Measurements from ENCODE around the gene CSF2. TPM values are rescaled to one million over a fixed set of nuclear protein-coding genes. Genes with fewer than 3 reads are reported as not detected.

Gene CSF2
- total RNA-seq, 1 experiment from 2014 or later: 0.80 TPM

DNA sequence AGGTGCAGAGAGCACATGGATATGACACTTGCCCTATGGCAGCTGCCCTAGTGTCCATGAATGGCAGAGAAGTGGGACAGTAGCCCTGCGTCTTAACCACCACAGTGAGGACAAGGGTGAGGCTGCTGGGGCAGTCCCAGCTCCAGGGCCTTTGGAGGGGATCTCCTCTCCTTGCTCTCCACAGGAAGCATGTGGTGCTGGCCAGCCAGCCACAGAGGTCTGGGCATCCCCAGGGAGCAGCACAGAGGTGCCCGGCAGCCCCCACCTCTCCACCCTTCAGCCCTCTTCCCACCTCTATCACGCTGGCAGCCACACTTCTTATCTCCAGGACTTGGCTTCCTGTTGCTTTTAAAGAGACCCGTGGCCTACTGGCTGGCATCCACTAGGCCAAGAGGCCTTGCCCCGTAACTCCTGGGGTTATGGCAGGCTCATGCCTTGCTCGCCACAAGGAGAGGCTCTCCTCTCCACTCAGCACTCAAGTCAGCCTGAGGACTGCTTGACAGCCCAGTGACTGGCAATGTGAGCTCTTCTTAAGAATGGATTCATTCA, 21.9 kb downstream of the CSF2 start:
- BruUV-seq (replicated peaks): no TSS peak
- no peak overlapping the region for H3K4me3 Mint-ChIP-seq (ENCODE audit: low read depth, unreplicated experiment)
- H3K27me3 Mint-ChIP-seq (ENCODE audit: unreplicated experiment): no peaks in the 10 kb centered on the region
- intact Hi-C loops (cut with micrococcal nuclease; ENCODE audit: unreplicated experiment): no loop called here
- TF ChIP-seq, protein P1, sequence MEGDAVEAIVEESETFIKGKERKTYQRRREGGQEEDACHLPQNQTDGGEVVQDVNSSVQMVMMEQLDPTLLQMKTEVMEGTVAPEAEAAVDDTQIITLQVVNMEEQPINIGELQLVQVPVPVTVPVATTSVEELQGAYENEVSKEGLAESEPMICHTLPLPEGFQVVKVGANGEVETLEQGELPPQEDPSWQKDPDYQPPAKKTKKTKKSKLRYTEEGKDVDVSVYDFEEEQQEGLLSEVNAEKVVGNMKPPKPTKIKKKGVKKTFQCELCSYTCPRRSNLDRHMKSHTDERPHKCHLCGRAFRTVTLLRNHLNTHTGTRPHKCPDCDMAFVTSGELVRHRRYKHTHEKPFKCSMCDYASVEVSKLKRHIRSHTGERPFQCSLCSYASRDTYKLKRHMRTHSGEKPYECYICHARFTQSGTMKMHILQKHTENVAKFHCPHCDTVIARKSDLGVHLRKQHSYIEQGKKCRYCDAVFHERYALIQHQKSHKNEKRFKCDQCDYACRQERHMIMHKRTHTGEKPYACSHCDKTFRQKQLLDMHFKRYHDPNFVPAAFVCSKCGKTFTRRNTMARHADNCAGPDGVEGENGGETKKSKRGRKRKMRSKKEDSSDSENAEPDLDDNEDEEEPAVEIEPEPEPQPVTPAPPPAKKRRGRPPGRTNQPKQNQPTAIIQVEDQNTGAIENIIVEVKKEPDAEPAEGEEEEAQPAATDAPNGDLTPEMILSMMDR (IDR thresholded peaks at IDR 0.05; ENCODE audit: unreplicated experiment): no peak
- no peak overlapping the region for H3K27ac Mint-ChIP-seq (ENCODE audit: unreplicated experiment)
- H3K9me3 Mint-ChIP-seq (ENCODE audit: low read depth, unreplicated experiment): peaks cover 2% of the 10 kb centered on the region
- peaks cover 46% of the 10 kb centered on the region for H3K4me1 Mint-ChIP-seq (ENCODE audit: low read depth, unreplicated experiment)
- H3K36me3 Mint-ChIP-seq (ENCODE audit: insufficient read depth, unreplicated experiment): no peaks in the 10 kb centered on the region
- DNase-seq: no peak
- CTCF ChIA-PET: no interaction called here

DNA sequence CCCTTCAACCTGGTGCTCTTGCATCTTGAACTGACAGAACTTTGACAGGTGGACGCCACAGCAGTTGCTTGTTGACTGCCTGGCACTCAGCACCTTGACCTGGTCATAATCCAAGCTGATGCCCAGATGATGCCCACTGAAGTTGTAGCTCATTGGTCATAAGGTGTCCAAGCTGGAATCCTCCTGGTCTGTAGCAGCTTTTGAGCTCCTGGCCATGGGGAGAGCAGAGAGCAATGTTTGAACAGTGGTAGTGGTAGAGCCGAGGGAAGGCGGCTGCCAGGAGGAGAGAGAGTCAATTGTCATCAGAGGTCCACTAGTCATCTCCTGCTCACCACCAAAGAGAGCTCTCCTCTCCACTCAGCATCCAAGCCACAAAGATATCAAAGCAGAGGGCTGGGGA, 23.3 kb downstream of the CSF2 start:
- TF ChIP-seq, protein P1 (IDR thresholded peaks at IDR 0.05; ENCODE audit: unreplicated experiment): no peak
- H3K9me3 Mint-ChIP-seq (ENCODE audit: low read depth, unreplicated experiment): no peaks in the 10 kb centered on the region
- BruUV-seq (replicated peaks): no TSS peak
- H3K27ac Mint-ChIP-seq (ENCODE audit: unreplicated experiment): no peak overlapping the region
- peaks cover 52% of the 10 kb centered on the region for H3K4me1 Mint-ChIP-seq (ENCODE audit: low read depth, unreplicated experiment)
- no peaks in the 10 kb centered on the region for H3K36me3 Mint-ChIP-seq (ENCODE audit: insufficient read depth, unreplicated experiment)
- DNase-seq: no peak
- intact Hi-C loops (cut with micrococcal nuclease; ENCODE audit: unreplicated experiment): no loop called here
- H3K4me3 Mint-ChIP-seq (ENCODE audit: low read depth, unreplicated experiment): no peak overlapping the region
- CTCF ChIA-PET: interaction anchor here (0.8 kb wide), 1 partner anchor 9 kb away, joined by 3 read pairs; no protein-coding TSS in a partner anchor
- H3K27me3 Mint-ChIP-seq (ENCODE audit: unreplicated experiment): no peaks in the 10 kb centered on the region

DNA sequence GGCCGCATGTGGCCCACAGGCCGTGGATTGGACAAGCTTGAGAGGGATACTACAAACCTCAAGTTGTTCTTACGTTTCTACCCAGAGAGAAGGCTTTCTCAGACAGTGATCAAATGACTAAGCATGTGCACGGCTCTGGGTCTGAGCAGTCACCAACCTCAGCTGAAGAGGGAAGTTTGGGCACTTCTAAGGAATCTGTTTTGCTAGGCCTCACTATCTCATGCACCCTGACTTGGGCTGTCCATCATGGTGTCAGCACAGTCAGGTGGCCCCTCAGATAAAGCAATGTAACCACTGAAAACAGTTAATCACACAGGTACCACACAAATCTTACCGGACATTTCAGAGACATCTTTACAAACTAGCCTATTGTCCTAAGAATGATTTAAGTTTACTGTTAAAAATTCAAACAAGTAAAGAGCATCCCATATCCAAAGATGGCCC, 24.6 kb downstream of the CSF2 start:
- H3K4me1 Mint-ChIP-seq (ENCODE audit: low read depth, unreplicated experiment): peaks cover 65% of the 10 kb centered on the region
- H3K27ac Mint-ChIP-seq (ENCODE audit: unreplicated experiment): no peak overlapping the region
- TF ChIP-seq, protein P1 (IDR thresholded peaks at IDR 0.05; ENCODE audit: unreplicated experiment): no peak
- no peak for DNase-seq
- no TSS peak for BruUV-seq (replicated peaks)
- H3K36me3 Mint-ChIP-seq (ENCODE audit: insufficient read depth, unreplicated experiment): peaks cover under 1% of the 10 kb centered on the region
- no peaks in the 10 kb centered on the region for H3K27me3 Mint-ChIP-seq (ENCODE audit: unreplicated experiment)
- H3K9me3 Mint-ChIP-seq (ENCODE audit: low read depth, unreplicated experiment): no peaks in the 10 kb centered on the region
- CTCF ChIA-PET: no interaction called here
- intact Hi-C loops (cut with micrococcal nuclease; ENCODE audit: unreplicated experiment): no loop called here
- H3K4me3 Mint-ChIP-seq (ENCODE audit: low read depth, unreplicated experiment): no peak overlapping the region

DNA sequence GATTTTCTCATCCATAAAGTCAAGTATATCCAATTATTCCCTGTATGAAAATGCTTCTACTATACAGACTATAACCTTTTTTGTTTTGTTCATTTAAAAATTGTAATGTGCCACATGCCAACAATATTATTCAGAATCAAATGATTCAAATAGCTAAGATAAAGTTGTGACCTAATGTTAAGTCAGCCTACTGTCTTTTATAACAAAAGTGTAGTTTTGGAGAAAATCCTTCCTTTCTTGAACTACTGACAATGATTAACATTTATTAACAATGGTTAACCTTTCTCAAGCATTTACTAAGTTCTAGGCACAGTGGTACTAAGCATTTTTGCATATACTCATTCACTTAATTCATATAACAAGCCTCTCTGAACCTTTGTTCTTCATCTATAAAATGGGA, 25.0 kb downstream of the CSF2 start:
- Mint-ChIP-seq H3K27ac (ENCODE audit: unreplicated experiment) (no peak overlapping the region), H3K4me1 (ENCODE audit: low read depth, unreplicated experiment) (peaks cover 68% of the 10 kb centered on the region), H3K4me3 (ENCODE audit: low read depth, unreplicated experiment) (no peak overlapping the region), H3K36me3 (ENCODE audit: insufficient read depth, unreplicated experiment) (peaks cover 4% of the 10 kb centered on the region), H3K27me3 (ENCODE audit: unreplicated experiment) (no peaks in the 10 kb centered on the region), H3K9me3 (ENCODE audit: low read depth, unreplicated experiment) (no peaks in the 10 kb centered on the region)
- intact Hi-C loops (cut with micrococcal nuclease; ENCODE audit: unreplicated experiment): no loop called here
- BruUV-seq (replicated peaks): no TSS peak
- TF ChIP-seq, protein P1 (IDR thresholded peaks at IDR 0.05; ENCODE audit: unreplicated experiment): no peak
- no peak for DNase-seq
- CTCF ChIA-PET: no interaction called here
